Measurements from ENCODE around the gene PLEKHM1.
A peak's percentile ranks its signal among the peaks of the same experiment; 100 is the strongest.
"Not testable (repeated sequence)": the region's sequence is repeated elsewhere in the genome, so short reads cannot be mapped to it uniquely, and the experiment has no call there.

Gene PLEKHM1

DNA sequence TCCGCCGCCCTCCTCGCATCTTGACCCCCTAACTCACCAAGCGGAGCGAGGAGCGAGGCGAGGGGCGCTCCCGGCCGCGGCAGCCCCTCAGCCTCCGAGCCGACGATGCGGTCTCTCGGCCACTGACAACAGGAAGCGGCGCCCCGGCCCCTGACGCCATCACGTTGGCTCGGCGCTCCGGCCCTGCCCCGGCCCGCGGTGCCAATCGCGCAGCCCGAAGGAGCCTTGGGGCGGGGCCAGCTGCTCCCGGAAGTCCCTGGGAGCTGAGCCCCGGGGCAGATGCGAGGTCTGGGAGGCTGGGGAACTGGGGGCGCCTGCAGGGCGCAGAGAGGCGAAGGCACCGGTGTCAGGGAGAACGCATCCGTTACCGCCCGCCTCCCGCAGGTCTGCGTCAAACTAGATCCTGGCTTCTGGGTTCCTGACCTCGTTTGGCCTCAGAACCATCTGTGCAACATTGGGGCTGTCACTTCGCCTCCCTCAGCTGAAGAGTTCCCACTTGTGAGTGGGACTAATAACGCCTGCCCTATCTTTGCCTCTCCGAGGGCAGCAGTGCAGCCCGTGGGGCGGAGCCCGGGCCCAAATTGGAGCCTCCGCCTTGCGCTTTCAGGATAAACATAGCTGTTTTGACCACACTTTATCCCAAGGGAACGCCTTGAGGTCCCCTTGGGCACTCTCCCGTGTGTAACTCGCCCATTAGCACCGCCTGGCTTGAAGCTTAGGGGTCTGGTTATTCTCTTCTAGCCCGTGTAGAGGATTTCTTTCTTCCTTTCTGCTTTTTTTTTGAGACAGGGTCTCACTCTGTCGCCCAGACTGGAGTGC lies at the start of gene PLEKHM1:
TSS of gene PLEKHM1 (minus strand) at position 107 of the 819 bp plus-strand sequence. CDS start 8,237 bp downstream, outside the sequence.
- H3K27ac ChIP-seq = peak within 1 kb of the TSS; percentile 47

DNA sequence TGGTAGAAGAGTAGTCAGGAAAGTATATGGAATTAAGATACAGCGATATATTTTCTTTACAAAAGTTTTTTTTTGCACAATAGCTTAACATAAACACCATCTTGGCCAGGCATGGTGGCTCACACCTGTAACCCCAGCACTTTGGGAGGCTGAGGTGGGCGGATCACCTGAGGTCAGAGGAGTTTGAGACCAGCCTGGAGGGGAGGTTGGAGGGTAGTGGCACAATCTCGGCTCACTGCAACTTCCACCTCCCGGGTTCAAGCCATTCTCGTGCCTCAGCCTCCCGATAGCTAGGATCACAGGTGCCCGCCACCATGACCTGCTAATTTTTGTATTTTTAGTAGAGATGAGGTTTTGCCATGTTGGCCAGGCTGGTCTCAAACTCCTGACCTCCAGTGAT lies 47.6 kb upstream of the PLEKHM1 start:
- not testable (repeated sequence) for H3K27ac ChIP-seq

DNA sequence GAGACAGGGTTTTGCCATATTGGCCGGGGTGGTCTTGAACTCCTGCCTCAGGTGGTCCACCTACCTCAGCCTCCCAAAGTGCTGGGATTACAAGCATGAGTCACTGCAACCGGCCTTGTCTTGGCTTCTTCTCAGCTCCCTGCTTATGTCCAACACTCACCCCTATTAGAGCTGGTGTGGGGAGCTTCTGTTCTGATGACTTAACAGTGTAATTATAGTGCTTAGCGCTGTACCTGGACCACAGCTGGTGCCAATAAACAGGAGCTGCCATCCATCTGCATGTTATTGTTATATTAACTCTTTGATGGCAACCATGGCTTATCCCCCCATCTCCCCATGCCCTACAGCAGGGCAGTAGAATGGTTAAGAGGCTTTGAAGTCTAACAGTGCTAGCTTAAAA lies 15.6 kb upstream of the PLEKHM1 start:
- not testable (repeated sequence) for H3K27ac ChIP-seq

DNA sequence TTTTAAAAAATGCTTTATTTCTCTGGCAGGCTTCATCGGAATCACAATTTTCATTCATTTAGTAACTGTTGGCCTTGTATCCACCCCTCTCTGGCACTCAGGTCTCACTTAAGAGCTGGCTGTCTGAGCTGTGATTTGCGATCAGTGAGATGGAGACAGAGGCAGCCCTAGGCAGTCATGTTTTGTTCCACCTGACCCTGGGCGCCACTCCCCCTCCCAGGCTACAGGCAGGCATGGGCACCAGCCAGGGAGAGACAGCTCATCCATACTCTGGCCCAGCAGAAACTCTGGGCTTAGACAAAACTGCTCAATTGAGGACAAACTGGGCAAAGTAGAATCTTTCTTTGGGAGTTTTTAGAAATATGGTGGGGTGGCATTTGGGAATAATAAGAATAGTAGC lies 14.7 kb upstream of the PLEKHM1 start:
- H3K27ac ChIP-seq = not testable (repeated sequence)

DNA sequence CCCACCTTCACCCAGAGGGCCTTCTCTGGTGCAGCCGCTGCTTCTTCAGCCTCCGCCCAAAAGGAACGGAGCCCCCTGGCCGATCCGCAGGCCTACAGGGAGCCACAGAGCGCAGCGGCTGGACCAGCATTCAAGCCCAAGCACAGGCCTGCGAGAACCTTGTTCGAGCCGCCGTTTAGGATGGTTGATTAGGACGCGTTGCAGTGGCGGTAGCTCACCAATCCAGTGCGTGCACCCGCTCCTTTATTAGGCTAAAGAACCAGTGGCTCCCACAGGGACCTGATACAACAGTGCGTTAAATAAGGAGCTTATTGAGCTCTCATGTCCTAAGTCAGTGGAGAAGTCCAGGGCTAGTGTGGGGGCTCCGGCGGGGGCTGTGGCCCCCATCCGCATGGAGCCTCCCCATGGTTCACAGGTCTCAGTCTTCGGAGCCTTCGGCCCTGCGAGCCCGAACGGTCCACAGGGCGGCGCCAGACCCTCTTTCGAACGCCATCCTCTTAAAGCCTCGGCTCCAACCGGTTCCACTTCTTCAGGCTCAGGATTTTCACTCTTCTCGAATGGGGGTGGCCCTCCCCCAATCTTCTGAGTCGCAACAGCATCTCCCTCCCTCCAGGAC lies 10.7 kb upstream of the PLEKHM1 start:
- H3K27ac ChIP-seq = not testable (repeated sequence)

DNA sequence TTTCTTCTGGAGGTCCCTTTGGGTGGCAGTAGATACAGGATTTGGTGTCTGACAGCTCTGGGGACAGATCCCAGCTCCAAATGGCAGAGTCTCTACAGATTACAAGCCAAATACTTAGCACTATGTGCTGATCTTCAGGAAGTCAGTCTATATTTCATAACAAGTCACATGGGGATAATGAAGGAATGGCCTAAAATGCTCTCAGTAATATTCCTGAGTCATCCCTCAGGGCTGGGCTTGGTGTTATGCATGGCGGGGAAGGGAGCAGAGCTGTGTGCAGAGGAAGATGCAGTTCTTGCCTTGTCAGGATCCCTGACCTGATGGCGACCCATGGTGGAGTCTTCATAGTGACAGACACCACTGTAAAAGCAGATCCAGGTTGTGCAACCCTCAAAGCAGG lies 10.0 kb upstream of the PLEKHM1 start:
- H3K27ac ChIP-seq = not testable (repeated sequence)

DNA sequence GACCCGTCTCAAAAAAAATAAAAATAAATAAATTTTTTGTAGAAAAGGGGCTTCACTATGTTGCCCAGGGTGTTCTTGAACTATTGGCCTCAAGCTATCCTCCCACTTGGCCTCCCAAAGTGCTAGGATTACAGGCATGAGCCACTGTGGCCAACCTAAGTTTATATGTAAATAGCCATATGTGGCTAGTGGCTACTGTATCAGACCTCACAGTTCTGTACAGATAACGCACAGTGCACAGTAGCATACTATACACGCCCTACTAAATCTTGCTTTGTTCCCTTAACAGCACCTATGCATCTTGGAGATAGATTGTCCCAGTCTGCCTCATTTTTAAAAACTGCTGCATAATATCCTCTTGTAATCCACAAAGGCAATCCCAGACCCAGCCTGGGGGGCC lies 8.7 kb upstream of the PLEKHM1 start:
- not testable (repeated sequence) for H3K27ac ChIP-seq

DNA sequence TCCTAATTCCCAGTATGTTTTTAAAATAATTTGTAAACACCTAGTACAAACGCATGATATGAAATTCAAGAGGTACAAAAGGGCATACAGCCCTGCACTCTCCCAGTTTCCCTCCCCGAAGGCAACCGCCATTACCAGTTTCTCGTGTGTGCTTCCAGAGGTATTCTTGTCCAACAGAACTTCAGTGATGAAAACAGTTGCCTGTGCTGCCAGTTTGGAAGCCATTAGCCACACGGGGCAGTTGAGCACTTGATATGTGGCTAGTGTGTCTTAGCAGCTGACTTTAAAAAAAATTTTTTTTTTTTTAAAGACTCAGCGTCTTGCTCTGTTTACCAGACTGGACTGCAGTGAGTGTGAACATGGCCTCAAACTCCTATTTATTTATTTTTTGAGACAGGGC lies 7.9 kb upstream of the PLEKHM1 start:
- not testable (repeated sequence) for H3K27ac ChIP-seq

DNA sequence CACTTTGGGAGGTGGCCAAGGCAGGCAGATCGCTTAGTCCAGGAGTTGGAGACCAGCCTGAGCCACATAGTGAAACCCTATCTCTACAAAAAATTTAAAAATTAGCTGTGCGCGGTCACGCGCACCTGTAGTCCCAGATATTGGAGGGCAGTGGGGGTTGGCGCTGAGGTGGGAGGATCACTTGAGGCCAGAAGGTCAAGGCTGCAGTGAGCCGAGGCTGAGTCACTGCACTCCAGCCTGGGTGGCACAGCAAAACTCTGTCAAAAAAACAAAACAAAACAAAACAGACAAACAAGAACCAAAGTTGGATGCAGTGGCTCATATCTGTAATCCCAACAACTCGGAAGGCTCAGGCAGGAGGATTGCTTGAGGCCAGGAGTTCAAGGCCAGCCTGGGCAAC lies 6.9 kb upstream of the PLEKHM1 start:
- H3K27ac ChIP-seq = not testable (repeated sequence)

DNA sequence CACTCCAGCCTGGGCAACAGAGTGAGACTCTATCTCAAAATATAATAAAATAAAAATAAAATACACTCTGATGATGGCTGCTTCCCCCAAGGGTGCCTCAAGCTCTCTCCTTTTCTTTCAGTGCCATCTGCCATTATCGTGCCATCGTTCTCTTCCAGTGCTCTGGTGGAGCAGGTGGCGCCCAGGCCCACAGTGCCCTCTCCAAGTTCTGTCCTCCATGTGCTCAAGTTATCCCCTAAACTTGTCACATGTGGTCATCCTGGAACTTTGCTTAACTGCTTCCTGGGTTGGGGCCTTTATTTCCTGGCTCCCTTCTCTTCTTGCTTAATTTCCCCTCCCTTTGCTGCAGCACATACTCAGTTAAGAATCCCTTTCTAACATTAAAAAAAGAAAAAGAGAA lies 6.0 kb upstream of the PLEKHM1 start:
- H3K27ac ChIP-seq = not testable (repeated sequence)

DNA sequence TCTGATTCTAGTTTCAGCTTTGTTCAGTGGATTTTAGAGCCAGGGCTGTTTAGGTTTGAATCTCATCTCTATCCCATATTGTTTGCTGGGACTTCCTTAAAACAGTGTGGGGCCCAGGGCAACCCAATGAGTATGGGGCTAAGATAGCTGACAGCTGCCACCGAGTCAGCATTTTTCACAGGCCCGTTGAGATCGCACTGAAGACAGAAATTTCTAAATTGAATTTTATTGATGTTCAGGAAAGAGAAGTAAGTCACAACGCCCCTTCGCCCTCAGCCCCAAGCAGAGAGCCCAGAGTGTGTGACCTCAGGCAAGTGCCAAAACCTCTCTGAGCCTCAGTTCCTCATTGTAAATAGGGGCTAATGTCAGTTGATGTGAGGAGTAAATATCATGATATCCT lies 4.0 kb upstream of the PLEKHM1 start:
- H3K27ac ChIP-seq = not testable (repeated sequence)

DNA sequence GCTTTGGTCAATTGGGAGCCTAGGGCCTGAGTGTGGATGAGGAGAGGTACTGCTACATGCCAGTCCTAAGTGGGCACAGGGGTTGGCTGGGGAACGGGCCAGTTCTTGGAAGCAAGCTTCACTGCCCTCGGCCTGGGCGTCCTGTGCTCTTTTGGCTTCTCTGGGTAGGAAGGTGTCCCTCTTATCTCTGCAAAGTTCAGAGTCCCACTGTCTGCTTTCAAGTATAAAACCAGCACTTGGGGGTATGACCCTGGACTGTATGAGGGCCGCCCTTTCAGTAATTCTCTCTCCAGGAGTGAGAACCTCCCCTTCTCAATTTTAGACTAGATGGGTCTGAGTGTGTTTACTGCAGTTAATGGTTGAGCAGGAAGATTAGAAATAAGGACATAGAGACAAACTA lies 1.6 kb upstream of the PLEKHM1 start:
- H3K27ac ChIP-seq = not testable (repeated sequence)

DNA sequence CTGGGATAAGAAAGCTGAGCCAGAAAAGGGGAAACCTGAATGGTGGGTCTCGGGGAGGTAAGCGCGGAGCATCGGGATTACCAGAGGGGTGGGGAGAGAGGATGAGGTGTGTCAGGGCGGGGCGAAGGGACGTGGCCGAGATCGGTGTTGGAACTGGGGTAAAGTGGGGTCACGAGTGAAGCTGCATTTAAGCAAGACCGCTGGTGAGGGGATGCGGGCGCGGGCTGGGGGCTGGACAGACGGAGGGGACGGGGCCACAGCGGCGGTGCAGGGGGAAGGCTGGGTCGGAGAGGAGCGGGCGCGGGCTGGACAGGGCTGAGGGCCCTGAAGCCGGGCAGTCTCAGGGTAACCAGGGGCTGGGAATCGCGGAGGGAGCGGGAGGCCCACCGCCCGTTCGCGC lies 323 bp downstream of the PLEKHM1 start:
- peak overlapping the region; percentile 47 for H3K27ac ChIP-seq

DNA sequence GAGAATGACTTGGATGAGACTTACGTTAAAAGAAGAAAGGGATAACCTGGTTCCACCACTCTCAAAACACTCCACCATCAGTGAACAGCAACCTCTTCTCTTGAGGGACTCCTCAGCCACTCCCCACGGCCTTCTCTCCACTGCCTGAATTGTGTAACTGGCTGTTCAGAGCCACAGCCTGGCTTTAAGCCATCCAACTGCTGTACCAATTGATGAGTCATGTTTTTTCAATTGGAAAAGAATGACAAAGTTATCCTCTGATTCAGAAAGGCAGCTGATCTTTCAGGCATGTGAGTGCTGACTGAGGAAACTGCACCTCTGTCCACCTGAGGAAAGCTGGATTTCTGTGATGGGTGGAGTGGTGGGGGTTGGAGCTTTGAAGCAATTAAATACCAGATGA lies 2.8 kb downstream of the PLEKHM1 start:
- H3K27ac ChIP-seq = not testable (repeated sequence)

DNA sequence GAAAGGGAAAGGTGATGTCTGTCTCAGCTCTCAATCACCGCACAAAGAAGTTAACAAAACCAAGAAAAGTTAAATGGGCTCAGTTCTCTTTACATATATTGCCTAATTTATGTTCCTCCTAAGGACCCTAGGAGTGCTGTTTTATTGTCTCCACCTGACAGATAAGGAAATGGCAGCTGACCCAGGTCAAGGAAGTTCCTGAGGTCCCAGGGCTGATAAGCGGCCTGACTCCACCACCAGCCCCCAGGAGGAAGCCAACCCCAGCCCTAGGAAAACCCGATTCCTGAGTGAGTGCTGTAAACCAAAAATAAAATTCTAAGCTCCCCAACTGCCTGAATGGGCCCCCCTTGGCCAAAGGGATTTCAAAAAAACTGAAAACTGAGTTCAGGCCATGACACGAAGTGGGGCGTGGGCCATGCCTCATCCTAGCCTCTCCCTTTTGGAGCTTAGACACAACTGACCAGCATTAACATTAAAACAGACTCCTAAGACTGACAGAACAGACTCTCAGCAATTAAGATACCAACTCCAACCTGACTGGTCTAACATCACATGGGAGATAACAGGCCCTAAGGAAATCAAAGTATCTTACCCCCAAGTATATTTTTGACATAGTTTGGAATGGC lies 6.8 kb downstream of the PLEKHM1 start:
- H3K27ac ChIP-seq = not testable (repeated sequence)

DNA sequence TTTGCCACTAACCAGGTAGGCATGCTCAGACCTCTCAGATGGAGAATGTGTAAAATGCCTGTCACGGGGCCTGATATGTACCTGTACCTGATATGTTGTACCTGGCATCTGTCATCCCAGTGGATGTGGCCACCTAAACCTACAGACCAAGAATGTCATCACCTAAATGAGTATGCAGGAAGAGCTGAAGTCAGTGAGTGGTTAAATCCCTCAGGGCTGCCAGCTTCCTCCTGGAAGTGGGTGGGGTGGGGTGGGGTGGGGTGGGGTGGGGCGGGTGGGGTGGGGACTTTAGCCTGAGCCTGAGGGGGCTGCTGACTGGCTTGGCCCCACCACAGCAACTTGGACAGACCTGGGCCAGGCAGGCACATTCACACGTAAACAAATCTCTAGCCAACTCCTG lies 7.3 kb downstream of the PLEKHM1 start:
- H3K27ac ChIP-seq = not testable (repeated sequence)

DNA sequence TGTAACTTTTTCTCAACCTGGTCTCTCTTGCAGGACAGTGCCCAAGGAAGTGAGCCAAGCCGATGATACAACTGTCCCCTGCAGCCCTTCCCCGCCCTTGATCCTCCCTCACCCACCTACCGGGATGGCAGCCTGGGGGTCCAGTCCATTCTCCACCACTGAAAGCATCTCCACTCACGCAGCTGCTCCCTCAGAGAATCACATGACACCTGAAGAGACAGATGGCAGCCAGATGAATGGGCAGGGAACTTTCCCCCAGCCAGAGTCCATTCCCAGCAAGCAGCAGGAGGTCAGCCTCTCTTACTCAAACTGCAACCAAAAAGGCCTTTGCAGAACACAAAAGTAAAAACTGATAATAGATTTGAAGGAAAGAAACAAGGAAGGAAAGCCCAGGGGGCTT lies 8.2 kb downstream of the PLEKHM1 start:
- not testable (repeated sequence) for H3K27ac ChIP-seq

DNA sequence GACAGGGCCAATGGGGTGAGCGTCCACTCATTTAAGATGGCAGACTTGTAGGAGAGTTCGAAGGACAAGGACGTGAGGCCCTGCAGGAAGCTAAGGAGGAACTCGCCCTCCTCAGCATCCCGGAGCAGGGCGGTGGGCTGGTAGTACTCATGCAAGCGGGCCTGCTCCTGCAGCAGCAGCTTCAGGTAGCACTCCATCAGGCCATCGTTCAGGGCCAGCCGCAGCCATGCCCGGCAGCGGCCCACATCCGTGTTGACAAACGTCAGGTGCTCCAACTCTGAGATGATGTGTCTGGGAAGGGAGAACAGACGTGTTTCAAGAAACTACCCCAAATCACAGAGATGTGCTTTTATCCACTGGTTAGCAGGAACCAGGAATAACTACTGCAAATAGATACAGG lies 15.1 kb downstream of the PLEKHM1 start:
- not testable (repeated sequence) for H3K27ac ChIP-seq

DNA sequence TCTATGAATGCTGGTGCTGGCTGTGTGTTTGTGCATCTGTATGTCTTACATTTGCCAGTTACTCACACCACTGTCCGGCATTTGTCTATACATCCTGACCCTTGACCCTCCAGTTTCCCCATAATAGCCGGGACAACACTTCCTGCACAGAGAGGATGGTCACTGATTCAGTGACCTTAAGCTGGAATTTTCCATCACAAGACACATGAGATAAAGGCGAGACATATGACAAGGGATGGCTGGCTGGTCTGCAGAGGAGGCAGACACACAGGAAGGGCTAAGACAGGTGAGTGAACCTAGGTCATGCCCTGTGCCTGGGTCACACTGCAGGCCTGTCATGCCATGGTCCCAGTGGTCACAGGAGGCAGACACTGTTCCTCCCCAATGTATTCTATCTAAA lies 18.3 kb downstream of the PLEKHM1 start:
- H3K27ac ChIP-seq = not testable (repeated sequence)

DNA sequence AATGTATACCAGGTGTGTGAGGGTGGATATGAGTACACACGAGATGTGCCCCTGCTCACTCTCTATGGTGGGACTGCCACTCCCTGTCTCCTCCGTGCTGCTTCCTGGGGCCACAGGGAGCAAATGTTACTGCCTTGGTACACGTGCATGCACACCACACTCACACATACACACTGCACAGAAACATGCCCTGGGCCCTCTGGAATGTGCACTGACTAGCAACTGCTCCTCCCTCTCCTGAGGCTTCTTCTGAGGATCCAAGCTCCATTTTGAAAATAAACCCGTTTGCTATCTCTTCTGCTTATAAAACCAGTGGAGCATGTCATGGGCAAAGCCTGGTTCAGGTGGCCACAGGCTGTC lies 21.3 kb downstream of the PLEKHM1 start:
- not testable (repeated sequence) for H3K27ac ChIP-seq

DNA sequence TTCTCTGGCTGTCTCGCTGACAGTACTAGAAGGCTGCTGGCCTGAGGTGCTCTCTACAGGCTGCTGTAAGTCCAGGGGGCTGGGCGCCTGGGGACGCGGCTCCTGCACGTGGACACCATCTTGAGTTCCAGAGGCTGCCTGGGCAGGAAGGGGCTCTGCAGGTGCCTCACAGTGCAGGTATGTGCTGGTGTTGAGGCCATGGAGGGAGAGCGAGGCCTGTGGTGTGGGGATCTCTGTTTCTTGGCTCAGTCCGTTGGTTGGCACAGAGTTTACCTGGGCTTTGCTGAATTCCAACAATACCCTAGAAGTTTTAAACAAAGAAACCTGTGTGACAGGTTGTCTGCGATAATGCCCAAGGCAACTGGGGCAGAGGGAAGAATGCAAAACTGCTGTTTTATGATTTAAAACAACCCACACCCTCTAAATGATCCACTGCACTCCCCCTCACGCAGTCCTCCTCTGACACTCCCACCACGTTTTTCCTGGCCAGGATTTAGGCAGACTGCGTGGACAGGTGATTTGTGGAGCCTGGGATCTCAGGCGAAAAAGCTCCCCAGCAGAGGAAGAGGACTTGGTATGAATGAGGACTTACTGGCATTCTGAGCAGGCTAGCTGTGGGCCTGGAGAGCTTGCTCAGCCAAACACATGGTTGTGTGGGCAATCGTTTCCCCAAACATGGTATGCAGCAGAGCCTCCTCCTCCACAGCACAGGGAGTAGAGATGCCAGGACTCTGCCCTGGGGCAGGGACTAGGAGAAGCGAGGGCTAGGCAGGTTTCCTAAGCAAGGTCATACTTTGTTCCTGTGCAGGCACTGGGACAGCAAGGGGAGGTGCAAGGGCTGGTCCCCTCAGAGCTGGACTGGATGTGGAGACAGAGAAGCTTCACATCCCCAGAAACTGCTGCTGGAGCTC lies 22.0 kb downstream of the PLEKHM1 start:
- H3K27ac ChIP-seq = not testable (repeated sequence)

Measured in C4-2B (cell line).